ENCODE measurements around the gene ANKRD17.

- TF ChIP-seq CTCF (conservative IDR thresholded peaks at IDR 0.05; ENCODE audit: low read depth, low read length) (no peak), EZH2phosphoT487 (IDR thresholded peaks at IDR 0.05; ENCODE audit: borderline replicate concordance, low read length) (no peak)
Observed at GRCh38 chr4:73236151-73236550, 22.4 kb downstream of the ANKRD17 start.
